WTC11 (cell line): ENCODE measurements around the gene SLCO6A1. TPM values are rescaled to one million over a fixed set of nuclear protein-coding genes. Genes with fewer than 3 reads are reported as not detected.

Experiments
- ATAC-seq: fragments of 200-7000 bp; cut with Tn5 transposase; 2 replicates; pipeline ENCODE4 v1.10.0; 2021; ENCODE audit warnings: mild to moderate bottlenecking, moderate library complexity
- CTCF ChIA-PET: fragments of 300-600 bp; sonication (Branson Sonifier 250); formaldehyde crosslinking; loops from one replicate; lab custom pipeline; 2021; ENCODE audit warnings: antibody characterized with exemption; lab: Charles Lee
- POLR2A ChIA-PET: fragments of 350-600 bp; sonication (Branson Sonifier 250); formaldehyde crosslinking; loops from one replicate; lab custom pipeline; 2021; ENCODE audit warnings: antibody characterized with exemption; lab: Charles Lee
- DNase-seq: peaks from one replicate; pipeline ENCODE4 v3.0.0; 2021; ENCODE audit warnings: low spot score
- H3K27ac Mint-ChIP-seq: 2 replicates; pipeline ENCODE4 v1.8.0; 2021; ENCODE audit warnings: mixed read lengths
- H3K27me3 Mint-ChIP-seq: 2 replicates; pipeline ENCODE4 v1.8.0; 2021; ENCODE audit warnings: low read depth, mild to moderate bottlenecking, moderate library complexity, mixed read lengths
- H3K36me3 Mint-ChIP-seq: 2 replicates; pipeline ENCODE4 v1.8.0; 2021; ENCODE audit warnings: mixed read lengths
- H3K4me1 Mint-ChIP-seq: 2 replicates; pipeline ENCODE4 v1.8.0; 2022; ENCODE audit warnings: mixed read lengths
- H3K4me3 Mint-ChIP-seq: 2 replicates; pipeline ENCODE4 v1.8.0; 2021; ENCODE audit warnings: mild to moderate bottlenecking, moderate library complexity, mixed read lengths
- H3K9me3 Mint-ChIP-seq: 2 replicates; pipeline ENCODE4 v1.8.0; 2021; ENCODE audit warnings: mixed read lengths
- AR ChIP-seq: fragments of 250-450 bp; sonication (Bioruptor Pico); IDR thresholded peaks from 2 replicates; pipeline ENCODE4 v1.9.0; 2021; ENCODE audit warnings: mild to moderate bottlenecking
- CREM ChIP-seq: sonication (generic); formaldehyde crosslinking; IDR thresholded peaks from 2 replicates; pipeline ENCODE4 v1.8.1; 2022; ENCODE audit warnings: mild to moderate bottlenecking, missing genetic modification reagents, moderate library complexity
- ETV6 ChIP-seq: sonication (generic); formaldehyde crosslinking; IDR thresholded peaks from 2 replicates; pipeline ENCODE4 v1.8.1; 2022; ENCODE audit warnings: mild to moderate bottlenecking, missing genetic modification reagents
- FOXK1 ChIP-seq: sonication (generic); formaldehyde crosslinking; IDR thresholded peaks from 2 replicates; pipeline ENCODE4 v1.8.0; 2022; ENCODE audit warnings: mild to moderate bottlenecking, moderate library complexity, missing genetic modification reagents
- HMGXB4 ChIP-seq: sonication (generic); formaldehyde crosslinking; IDR thresholded peaks from 2 replicates; pipeline ENCODE4 v1.8.1; 2023; ENCODE audit warnings: mild to moderate bottlenecking, moderate library complexity, missing genetic modification reagents
- IRF2 ChIP-seq: sonication (generic); formaldehyde crosslinking; IDR thresholded peaks from 2 replicates; pipeline ENCODE4 v1.8.0; 2022; ENCODE audit warnings: low read depth, missing genetic modification reagents, borderline replicate concordance
- NFE2L1 ChIP-seq: sonication (generic); formaldehyde crosslinking; IDR thresholded peaks from 2 replicates; pipeline ENCODE4 v1.8.1; 2023; ENCODE audit warnings: missing genetic modification reagents
- PREB ChIP-seq: sonication (generic); formaldehyde crosslinking; IDR thresholded peaks from 2 replicates; pipeline ENCODE4 v1.8.1; 2022; ENCODE audit warnings: mild to moderate bottlenecking, missing genetic modification reagents, moderate library complexity, borderline replicate concordance
- PRRX2 ChIP-seq: fragments of 250-450 bp; sonication (Bioruptor Pico); IDR thresholded peaks from 2 replicates; pipeline ENCODE4 v1.8.0; 2021; ENCODE audit warnings: mild to moderate bottlenecking
- TEAD1 ChIP-seq: sonication (generic); formaldehyde crosslinking; IDR thresholded peaks from 2 replicates; pipeline ENCODE4 v1.8.0; 2022; ENCODE audit warnings: mild to moderate bottlenecking, missing genetic modification reagents
- ZBTB21 ChIP-seq: sonication (generic); formaldehyde crosslinking; IDR thresholded peaks from 2 replicates; pipeline ENCODE4 v1.8.1; 2023; ENCODE audit warnings: mild to moderate bottlenecking, missing genetic modification reagents, borderline replicate concordance
- ZNF219 ChIP-seq: sonication (generic); formaldehyde crosslinking; IDR thresholded peaks from 2 replicates; pipeline ENCODE4 v1.8.0; 2023; ENCODE audit warnings: missing genetic modification reagents, mild to moderate bottlenecking, borderline replicate concordance
- ZNF317 ChIP-seq: sonication (generic); formaldehyde crosslinking; IDR thresholded peaks from 2 replicates; pipeline ENCODE4 v1.8.1; 2023; ENCODE audit warnings: low read depth, mild to moderate bottlenecking, moderate library complexity, missing genetic modification reagents, borderline replicate concordance
- ZNF396 ChIP-seq: fragments of 250-450 bp; sonication (Bioruptor Pico); IDR thresholded peaks from 2 replicates; pipeline ENCODE4 v1.8.0; 2021; ENCODE audit warnings: mild to moderate bottlenecking, moderate library complexity, borderline replicate concordance
- ZNF425 ChIP-seq: fragments of 250-450 bp; sonication (Bioruptor Pico); conservative IDR thresholded peaks from 2 replicates; pipeline ENCODE4 v1.9.0; 2021; ENCODE audit warnings: mild to moderate bottlenecking
- total RNA-seq: library from RNA; stranded (reverse); gene quantifications from 3 replicates; pipeline ENCODE4 v1.2.3, GENCODE V29; 2021
- TF ChIP-seq, protein P1 (sequence below): sonication (generic); formaldehyde crosslinking; IDR thresholded peaks from 2 replicates; pipeline ENCODE4 v1.8.1; 2023; ENCODE audit warnings: mild to moderate bottlenecking, missing genetic modification reagents, borderline replicate concordance
- TF ChIP-seq, protein P2 (sequence below): sonication (generic); formaldehyde crosslinking; IDR thresholded peaks from 2 replicates; pipeline ENCODE4 v1.8.1; 2022; ENCODE audit warnings: mild to moderate bottlenecking, moderate library complexity, missing genetic modification reagents
- TF ChIP-seq, protein P3 (sequence below): sonication (generic); formaldehyde crosslinking; IDR thresholded peaks from 2 replicates; pipeline ENCODE4 v1.8.1; 2022; ENCODE audit warnings: low read depth, mild to moderate bottlenecking, moderate library complexity, missing genetic modification reagents, borderline replicate concordance

SLCO6A1 gene
- total RNA-seq, 1 experiment from 2014 or later, result 0.42 TPM

DNA sequence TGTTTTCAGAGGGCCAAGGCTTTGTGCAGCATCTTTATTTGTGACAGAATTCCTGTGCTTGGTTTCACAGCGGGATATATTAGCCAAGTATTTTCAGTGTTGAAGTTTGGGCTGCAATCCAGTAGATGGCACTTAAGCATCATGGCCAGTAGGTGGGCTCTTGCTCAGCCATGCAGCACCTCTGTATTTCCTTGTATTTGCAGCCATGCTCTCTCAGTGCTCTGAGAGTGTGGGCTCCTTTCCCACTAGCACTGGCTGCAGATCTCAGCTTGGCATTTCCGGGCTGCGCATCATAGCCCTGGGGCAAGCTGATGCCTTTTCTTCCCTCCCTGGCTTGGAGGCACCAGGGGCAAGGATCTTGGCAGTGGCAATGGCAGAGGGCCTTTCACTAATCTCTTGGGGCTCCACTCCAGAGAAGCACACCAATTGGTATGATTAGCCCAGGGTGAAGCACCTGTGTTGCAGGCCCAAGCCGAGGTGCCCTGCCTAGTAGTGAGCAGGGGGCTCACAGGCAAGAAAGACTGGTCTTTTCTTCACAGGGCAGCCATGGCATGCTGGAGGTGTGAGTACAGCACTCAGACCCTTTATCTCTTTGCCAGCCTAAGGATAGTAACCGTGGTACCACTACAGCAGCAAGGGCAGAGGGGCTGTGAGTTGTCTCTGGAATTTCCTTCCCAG lies 48.3 kb downstream of the SLCO6A1 start:
- TF ChIP-seq ZNF219 (no peak), PREB (CRISPR knock-in tag) (no peak), PRRX2 (CRISPR knock-in tag) (no peak), ZNF317 (CRISPR knock-in tag) (no peak), IRF2 (no peak), HMGXB4 (CRISPR knock-in tag) (no peak), CREM (no peak), ZNF396 (CRISPR knock-in tag) (no peak), AR (no peak)
- TF ChIP-seq, all 79 proteins: peak for 0
- CTCF ChIA-PET, result interaction anchor here (0.8 to 2.2 kb wide), 4 partner anchors 93 to 111 kb away, joined by 3 to 7 read pairs (median 4); no protein-coding TSS in a partner anchor
- DNase-seq, result peak; percentile 21
- H3K4me3 Mint-ChIP-seq, result no peak overlapping the region
- no peaks in the 10 kb centered on the region; the same call in 1 of the 2 replicates for H3K27me3 Mint-ChIP-seq
- H3K36me3 Mint-ChIP-seq, result peaks cover 4% of the 10 kb centered on the region; the same call in 1 of the 2 replicates
- H3K9me3 Mint-ChIP-seq, result peaks cover 19% of the 10 kb centered on the region
- H3K27ac Mint-ChIP-seq, result no peak overlapping the region
- peak; percentile 99 for ATAC-seq
- POLR2A ChIA-PET, result no interaction called here
- no peaks in the 10 kb centered on the region for H3K4me1 Mint-ChIP-seq

DNA sequence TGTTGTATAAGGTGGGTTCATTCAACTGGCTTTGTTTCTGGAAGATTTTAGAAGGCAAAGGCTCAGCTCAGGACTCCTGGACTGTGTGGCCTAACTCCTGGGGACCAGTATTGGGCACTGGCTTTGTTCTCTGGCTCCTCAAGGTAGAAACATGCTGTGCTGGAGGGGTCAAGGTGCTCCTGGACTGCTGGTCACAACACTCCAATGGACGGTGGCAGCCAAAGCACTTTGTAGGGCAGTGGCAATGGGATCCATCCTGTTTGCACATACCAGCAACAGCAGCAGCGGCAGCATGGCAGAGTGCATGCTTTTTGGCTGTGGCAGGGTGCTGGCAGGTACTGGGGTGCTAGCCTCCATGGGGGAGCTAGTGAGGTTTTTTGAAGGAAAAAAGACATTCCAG lies 65.3 kb downstream of the SLCO6A1 start:
- TF ChIP-seq PREB (CRISPR knock-in tag), result no peak
- TF ChIP-seq, protein P1, sequence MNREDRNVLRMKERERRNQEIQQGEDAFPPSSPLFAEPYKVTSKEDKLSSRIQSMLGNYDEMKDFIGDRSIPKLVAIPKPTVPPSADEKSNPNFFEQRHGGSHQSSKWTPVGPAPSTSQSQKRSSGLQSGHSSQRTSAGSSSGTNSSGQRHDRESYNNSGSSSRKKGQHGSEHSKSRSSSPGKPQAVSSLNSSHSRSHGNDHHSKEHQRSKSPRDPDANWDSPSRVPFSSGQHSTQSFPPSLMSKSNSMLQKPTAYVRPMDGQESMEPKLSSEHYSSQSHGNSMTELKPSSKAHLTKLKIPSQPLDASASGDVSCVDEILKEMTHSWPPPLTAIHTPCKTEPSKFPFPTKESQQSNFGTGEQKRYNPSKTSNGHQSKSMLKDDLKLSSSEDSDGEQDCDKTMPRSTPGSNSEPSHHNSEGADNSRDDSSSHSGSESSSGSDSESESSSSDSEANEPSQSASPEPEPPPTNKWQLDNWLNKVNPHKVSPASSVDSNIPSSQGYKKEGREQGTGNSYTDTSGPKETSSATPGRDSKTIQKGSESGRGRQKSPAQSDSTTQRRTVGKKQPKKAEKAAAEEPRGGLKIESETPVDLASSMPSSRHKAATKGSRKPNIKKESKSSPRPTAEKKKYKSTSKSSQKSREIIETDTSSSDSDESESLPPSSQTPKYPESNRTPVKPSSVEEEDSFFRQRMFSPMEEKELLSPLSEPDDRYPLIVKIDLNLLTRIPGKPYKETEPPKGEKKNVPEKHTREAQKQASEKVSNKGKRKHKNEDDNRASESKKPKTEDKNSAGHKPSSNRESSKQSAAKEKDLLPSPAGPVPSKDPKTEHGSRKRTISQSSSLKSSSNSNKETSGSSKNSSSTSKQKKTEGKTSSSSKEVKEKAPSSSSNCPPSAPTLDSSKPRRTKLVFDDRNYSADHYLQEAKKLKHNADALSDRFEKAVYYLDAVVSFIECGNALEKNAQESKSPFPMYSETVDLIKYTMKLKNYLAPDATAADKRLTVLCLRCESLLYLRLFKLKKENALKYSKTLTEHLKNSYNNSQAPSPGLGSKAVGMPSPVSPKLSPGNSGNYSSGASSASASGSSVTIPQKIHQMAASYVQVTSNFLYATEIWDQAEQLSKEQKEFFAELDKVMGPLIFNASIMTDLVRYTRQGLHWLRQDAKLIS (CRISPR knock-in tag), result no peak
- TF ChIP-seq ZBTB21 (CRISPR knock-in tag), result no peak
- no peak for TF ChIP-seq TEAD1 (CRISPR knock-in tag)
- TF ChIP-seq, protein P2, sequence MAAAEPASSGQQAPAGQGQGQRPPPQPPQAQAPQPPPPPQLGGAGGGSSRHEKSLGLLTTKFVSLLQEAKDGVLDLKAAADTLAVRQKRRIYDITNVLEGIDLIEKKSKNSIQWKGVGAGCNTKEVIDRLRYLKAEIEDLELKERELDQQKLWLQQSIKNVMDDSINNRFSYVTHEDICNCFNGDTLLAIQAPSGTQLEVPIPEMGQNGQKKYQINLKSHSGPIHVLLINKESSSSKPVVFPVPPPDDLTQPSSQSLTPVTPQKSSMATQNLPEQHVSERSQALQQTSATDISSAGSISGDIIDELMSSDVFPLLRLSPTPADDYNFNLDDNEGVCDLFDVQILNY (CRISPR knock-in tag), result no peak
- no peak for TF ChIP-seq ZNF219
- TF ChIP-seq ZNF425, result no peak
- TF ChIP-seq, protein P3, sequence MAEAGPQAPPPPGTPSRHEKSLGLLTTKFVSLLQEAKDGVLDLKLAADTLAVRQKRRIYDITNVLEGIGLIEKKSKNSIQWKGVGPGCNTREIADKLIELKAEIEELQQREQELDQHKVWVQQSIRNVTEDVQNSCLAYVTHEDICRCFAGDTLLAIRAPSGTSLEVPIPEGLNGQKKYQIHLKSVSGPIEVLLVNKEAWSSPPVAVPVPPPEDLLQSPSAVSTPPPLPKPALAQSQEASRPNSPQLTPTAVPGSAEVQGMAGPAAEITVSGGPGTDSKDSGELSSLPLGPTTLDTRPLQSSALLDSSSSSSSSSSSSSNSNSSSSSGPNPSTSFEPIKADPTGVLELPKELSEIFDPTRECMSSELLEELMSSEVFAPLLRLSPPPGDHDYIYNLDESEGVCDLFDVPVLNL, result no peak
- no peak for TF ChIP-seq ETV6 (CRISPR knock-in tag)
- no peak for TF ChIP-seq NFE2L1 (CRISPR knock-in tag)
- TF ChIP-seq FOXK1 (CRISPR knock-in tag), result no peak
- Mint-ChIP-seq H3K27ac (no peak overlapping the region), H3K4me3 (no peak overlapping the region), H3K9me3 (peaks cover 36% of the 10 kb centered on the region), H3K27me3 (no peaks in the 10 kb centered on the region), H3K36me3 (no peaks in the 10 kb centered on the region), H3K4me1 (no peaks in the 10 kb centered on the region)
- ATAC-seq, result no peak
- ChIA-PET POLR2A (no interaction called here), CTCF (no interaction called here)
- DNase-seq, result no peak
